ENCODE results near the gene CTPS2.

Gene CTPS2

DNA sequence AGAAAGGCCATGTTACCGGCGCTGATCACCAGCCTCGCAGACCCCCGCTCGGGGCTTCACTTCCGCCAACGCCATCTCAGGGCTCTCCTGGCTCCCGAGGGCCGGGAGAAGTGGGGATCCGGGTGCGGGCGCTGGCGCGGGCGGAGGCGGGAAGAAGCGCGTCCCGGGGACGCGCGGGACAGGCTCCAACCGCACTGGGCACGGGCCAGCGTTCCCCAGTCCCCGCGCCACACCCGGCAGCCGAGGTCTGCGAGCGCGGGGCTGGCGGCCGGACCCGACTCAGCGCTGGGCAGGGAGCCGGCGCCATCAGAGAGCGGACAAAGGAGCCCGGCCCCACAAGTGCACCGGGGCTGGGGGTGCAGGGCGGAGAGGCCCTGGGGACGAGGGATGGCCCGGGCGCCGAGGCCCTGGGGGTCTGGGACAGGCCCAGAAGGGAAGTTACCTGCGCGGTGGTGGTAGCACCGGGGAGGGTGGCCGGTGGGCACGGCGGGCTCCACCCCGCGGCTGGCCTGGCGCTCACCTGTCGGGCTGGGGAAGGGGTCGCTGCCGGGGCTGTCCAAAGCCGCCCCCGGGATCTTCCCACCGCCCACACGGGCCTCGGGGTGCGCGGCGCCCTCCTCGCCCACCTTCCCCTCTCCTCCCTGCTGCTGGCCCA is 449 bp downstream of the CTPS2 start:
- no peak for DNase-seq (ENCODE audit: low spot score)

- no peak for DNase-seq (ENCODE audit: low spot score)
Measured at GRCh38 chrX:16711219-16711811, 1.2 kb downstream of the CTPS2 start.

- DNase-seq (ENCODE audit: low spot score): no peak
Measured at GRCh38 chrX:16708016-16708415, 4.5 kb downstream of the CTPS2 start.

GRCh38 chrX:16705370-16705769 is 7.1 kb downstream of the CTPS2 start:
- no peak for DNase-seq (ENCODE audit: low spot score)

GRCh38 chrX:16702700-16703599 is 9.5 kb downstream of the CTPS2 start:
- no peak for DNase-seq (ENCODE audit: low spot score)

- no peak for DNase-seq (ENCODE audit: low spot score)
Measured at GRCh38 chrX:16700734-16701133, 11.7 kb downstream of the CTPS2 start.

DNA sequence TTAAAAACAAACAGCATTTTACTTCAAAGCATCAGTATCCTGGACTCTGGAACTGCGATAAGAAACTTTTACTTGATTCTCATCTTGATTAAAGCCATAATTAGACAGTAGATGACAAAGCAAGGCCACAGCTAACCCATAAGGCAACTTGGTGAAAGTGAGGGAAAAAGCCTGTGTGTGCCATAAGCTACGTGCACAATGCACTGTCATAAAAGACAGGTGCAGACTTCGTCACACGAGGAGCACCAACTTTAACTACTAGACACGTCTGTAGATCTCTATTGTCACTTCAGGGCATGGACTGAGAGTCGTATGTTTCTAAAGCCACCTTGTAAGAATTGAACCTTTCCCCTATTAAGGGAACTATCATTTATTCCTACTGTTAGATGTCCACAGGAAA is 13.1 kb downstream of the CTPS2 start:
- DNase-seq (ENCODE audit: low spot score): no peak

DNA sequence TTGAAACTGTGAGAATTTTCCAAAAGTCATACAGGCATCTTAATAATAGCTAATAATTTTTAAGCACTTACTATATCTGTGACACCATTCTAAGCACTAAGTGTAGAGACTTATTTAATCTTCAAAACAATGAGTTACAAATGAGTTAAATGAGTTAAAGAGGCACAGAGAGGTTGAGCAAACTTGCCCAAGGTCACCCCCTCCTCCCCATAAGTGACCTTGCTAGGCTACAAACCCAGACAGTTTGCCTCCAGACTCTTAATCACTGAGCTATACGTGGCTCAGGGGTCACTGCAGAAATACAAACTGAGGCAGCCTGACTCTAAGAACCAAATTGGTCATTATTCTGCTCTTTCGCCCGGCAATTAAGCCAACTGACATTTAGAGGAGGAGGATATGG is 15.5 kb downstream of the CTPS2 start:
- DNase-seq (ENCODE audit: low spot score): no peak

GRCh38 chrX:16695079-16695676 is 17.3 kb downstream of the CTPS2 start:
- peak; percentile 51 for DNase-seq (ENCODE audit: low spot score)

DNA sequence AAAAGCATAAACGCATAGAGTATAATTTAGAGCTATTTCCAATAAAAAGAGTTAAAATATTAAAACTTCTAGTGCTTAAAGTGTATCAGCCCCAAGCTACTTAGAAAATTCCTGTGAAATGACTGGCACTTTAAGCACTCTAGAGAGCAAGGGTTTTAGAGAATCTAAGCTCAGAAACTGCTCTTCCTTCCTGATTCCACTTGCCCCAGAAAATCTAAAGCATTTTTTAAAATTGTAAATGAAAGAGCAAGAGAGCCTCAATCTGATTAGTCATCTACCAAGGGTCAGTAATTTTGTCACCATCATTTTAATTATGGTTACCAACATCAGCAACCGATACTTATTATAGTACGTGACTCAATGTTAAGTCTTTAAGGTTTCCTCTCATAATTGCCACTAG is 25.0 kb downstream of the CTPS2 start:
- DNase-seq (ENCODE audit: low spot score): no peak

DNA sequence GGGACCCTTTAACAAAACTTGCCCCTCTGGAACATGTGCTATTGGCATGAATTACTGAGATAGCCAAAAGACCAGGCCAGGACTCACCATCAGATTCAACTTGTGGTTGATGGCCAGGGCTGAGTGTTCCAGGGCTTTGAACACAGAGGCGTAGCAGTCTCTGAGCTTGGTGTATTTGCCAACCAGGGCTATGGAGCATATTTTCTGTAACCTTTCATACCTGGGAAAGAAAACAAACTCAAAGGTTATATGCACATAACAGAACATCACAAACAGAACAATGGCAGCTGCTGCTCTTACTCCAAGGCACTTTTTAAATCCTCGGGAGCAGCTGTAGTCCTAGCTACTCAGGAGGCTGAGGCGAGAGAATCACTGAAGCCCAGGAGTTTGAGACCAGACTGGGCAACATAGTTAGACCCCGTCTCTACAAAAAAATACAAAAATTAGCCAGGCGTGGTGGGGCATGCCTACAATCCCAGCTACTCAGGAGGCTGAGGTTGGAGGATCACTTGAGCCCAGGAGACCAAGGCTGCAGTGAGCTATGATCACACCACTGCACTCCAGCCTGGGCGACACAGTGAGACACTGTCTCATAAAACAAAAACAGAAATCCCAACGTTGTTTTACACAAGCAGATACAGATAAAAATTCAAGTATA is 29.3 kb downstream of the CTPS2 start:
- no peak for DNase-seq (ENCODE audit: low spot score)

DNA sequence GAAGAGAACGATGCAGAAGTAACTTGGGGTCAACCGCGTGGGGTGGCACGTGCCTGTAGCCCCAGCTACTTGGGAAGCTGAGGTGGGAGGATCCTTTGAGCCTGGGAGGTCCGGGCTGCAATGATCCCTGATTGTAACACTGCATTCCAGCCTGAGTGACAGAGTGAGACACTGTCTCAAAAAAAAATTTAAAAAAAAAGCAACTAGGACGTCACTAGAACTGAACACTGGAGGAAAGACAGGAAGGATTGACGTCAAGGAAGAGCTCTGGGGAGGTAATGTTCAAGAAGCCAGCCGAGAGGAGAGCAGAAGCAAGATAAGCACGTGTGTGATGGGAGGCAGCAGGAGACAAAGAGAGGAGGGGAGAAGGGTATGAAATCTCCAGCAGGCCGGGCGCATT is 33.8 kb downstream of the CTPS2 start:
- DNase-seq (ENCODE audit: low spot score): no peak

DNA sequence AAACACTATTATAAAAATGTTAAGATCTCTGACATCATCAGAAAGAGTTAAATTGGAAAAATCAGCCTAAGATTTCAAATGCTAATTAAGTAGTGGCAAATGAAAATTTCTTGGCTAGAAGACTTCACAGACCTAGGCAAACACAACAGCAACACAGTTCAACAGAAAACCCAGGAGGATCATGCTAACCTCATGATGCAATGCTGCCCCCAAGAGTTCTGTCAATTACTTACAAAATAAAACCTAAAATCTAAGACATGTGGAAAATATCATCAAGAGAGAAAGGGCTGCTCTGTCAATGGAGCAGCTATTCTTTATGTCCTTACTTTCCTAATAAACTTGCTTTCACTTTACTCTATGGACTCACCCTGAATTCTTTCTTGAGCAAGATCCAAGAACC is 41.5 kb downstream of the CTPS2 start:
- DNase-seq (ENCODE audit: low spot score): peak; percentile 9

GRCh38 chrX:16666541-16666940 is 45.9 kb downstream of the CTPS2 start:
- DNase-seq (ENCODE audit: low spot score): no peak

GRCh38 chrX:16665089-16665488 is 47.4 kb downstream of the CTPS2 start:
- no peak for DNase-seq (ENCODE audit: low spot score)

DNA sequence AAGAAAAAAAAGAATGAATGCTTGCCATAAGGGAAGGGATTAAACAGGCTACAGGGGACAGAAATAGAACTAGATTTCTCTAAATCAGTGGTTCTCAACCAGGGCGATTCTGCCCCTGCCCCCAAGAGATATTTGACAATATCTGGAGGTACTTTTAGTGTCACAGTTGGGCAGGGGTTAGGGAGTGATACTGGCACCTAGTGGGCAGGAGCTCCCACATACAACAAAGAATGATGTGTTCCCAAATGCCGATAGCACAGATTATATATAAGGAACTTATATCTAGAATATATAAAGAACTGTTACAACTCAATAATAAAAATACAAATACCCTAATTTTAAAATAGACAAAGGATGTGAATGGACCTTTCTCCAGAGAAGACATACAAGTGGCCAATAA is 47.8 kb downstream of the CTPS2 start:
- no peak for DNase-seq (ENCODE audit: low spot score)

DNA sequence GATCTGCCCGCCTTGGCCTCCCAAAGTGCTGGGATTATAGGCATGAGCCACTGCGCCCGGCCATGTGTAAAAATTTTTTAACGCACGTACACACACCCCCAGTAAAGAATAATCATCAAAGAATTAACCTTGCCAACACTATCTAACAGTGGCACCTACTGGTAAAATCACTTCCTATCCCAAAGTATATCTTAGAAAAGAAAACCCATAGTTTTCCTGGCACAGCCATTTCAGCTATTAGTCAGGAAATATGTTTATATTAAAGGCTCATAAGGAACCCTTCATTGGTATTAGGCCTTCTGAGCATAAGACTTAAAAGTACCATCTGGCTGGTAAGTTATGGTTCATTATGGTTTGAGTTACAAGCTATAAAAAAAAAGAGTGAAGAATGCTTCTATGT is 48.4 kb downstream of the CTPS2 start:
- DNase-seq (ENCODE audit: low spot score): no peak

DNA sequence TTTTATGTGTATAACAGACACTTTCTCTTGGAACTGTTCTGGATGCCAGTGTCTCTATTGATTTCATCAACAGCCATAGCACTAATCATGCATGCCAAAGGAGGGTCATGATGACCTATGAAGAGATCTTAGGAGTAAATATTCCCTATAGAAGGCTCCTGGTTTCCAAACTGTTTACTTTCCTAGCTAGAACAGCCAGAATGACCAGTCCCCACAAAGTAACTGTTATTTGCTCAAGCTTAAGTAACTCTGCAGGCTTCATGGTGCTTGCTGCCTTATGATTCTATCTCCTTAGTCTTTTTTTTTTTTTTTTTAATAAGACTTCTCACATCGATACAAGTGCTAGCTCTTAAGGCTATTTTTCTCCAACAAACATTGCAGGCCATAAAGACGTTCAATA is 50.1 kb downstream of the CTPS2 start:
- DNase-seq (ENCODE audit: low spot score): no peak

GRCh38 chrX:16661495-16661894 is 51.0 kb downstream of the CTPS2 start:
- no peak for DNase-seq (ENCODE audit: low spot score)

DNA sequence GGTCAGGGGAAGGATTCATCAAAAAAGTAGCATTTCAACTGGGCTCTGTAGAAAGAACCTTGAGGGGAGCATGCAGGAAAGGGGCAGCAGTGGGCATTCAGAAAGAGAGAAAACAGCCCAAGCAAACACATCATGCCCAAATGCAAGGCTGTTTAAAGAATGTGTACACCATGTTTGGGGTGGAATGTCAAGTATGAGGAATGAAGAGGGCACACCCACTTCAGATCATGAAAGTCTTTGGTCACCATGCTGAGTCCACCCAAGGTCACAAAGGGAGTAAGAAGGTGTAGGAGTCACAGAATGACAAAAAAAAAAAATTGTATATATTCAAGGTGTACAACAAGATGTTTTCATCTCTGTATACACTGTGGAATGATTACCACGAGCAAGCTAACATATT is 53.1 kb downstream of the CTPS2 start:
- no peak for DNase-seq (ENCODE audit: low spot score)

- DNase-seq (ENCODE audit: low spot score): no peak
Measured at GRCh38 chrX:16658284-16658683, 54.2 kb downstream of the CTPS2 start.

DNA sequence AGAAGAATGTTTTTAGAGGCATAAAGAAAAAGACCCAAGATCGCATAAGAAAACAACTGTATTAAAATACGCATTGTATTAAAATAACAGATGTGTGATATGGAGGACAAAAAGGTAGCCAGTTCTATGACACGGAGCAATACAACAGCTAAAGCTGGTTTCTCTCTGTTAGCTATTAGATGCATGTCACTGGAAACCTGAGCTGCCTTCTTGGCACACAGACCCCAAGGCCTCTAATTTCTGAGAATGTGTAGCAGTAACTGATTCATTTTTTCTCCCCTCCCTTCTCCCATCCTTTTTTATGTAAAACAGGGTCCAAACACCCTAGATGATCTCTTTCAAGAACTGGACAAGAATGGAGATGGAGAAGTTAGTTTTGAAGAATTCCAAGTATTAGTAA is 58.4 kb downstream of the CTPS2 start:
- DNase-seq (ENCODE audit: low spot score): no peak

All from CD4-positive, alpha-beta T cell treated with Interleukin-15 for 4 hours (primary cell).